RWPE2 (cell line): Measurements from ENCODE around the gene TNFRSF1A.

Experiments used
- ATAC-seq: fragments of 200-7000 bp; cut with Tn5 transposase; 3 replicates; pipeline ENCODE4 v1.9.1; 2021; ENCODE audit warnings: low read depth
- DNase-seq: peaks from one replicate; pipeline ENCODE4 v3.0.0-alpha.2; 2020; ENCODE audit warnings: low spot score
- H3K27ac ChIP-seq: fragments of 450-650 bp; 2 replicates; pipeline ENCODE4 v1.5.1; 2017; ENCODE audit warnings: mild to moderate bottlenecking; ENCODE audit not compliant: poor library complexity, severe bottlenecking
- H3K27me3 ChIP-seq: fragments of 250-450 bp; sonication (Bioruptor Pico); 2 replicates; pipeline ENCODE4 v1.5.1; 2021; ENCODE audit warnings: mild to moderate bottlenecking, moderate library complexity; ENCODE audit not compliant: insufficient read depth, poor library complexity, severe bottlenecking
- H3K36me3 ChIP-seq: fragments of 250-450 bp; sonication (Bioruptor Pico); 2 replicates; pipeline ENCODE4 v1.5.1; 2020; ENCODE audit warnings: low read depth, mild to moderate bottlenecking, moderate library complexity
- H3K4me1 ChIP-seq: fragments of 250-450 bp; sonication (Bioruptor Pico); 2 replicates; pipeline ENCODE4 v1.5.1; 2021; ENCODE audit warnings: mild to moderate bottlenecking, moderate library complexity; ENCODE audit not compliant: insufficient read depth, poor library complexity, severe bottlenecking
- H3K4me3 ChIP-seq: fragments of 250-450 bp; sonication (Bioruptor Pico); 2 replicates; pipeline ENCODE4 v1.5.1; 2021; ENCODE audit warnings: mild to moderate bottlenecking, moderate library complexity; ENCODE audit not compliant: severe bottlenecking
- H3K9me3 ChIP-seq: fragments of 250-450 bp; sonication (Bioruptor Pico); 2 replicates; pipeline ENCODE4 v1.5.1; 2021; ENCODE audit warnings: mild to moderate bottlenecking, moderate library complexity; ENCODE audit not compliant: severe bottlenecking
- CTCF ChIP-seq: fragments of 450-650 bp; IDR thresholded peaks from one replicate; pipeline ENCODE4 v1.5.1; 2017; ENCODE audit warnings: mild to moderate bottlenecking, moderate library complexity; ENCODE audit not compliant: poor library complexity, severe bottlenecking

The TNFRSF1A gene

GRCh38 chr12:6306151-6306550 lies 35.7 kb downstream of the TNFRSF1A start:
- H3K4me1 ChIP-seq: no peaks in the 10 kb centered on the region
- TF ChIP-seq CTCF: no peak
- DNase-seq (no peak), ATAC-seq (no peak)
- H3K4me3 ChIP-seq: no peak overlapping the region
- H3K9me3 ChIP-seq: no peaks in the 10 kb centered on the region
- H3K36me3 ChIP-seq: no peaks in the 10 kb centered on the region
- no peaks in the 10 kb centered on the region for H3K27me3 ChIP-seq
- H3K27ac ChIP-seq: no peak overlapping the region

GRCh38 chr12:6303071-6303470 lies 38.8 kb downstream of the TNFRSF1A start:
- no peaks in the 10 kb centered on the region for H3K36me3 ChIP-seq
- no peaks in the 10 kb centered on the region for H3K4me1 ChIP-seq
- no peak for DNase-seq
- H3K27me3 ChIP-seq: no peaks in the 10 kb centered on the region
- no peak for ATAC-seq
- no peaks in the 10 kb centered on the region for H3K9me3 ChIP-seq
- no peak overlapping the region for H3K27ac ChIP-seq
- no peak overlapping the region for H3K4me3 ChIP-seq
- TF ChIP-seq CTCF: no peak

- no peaks in the 10 kb centered on the region for H3K27me3 ChIP-seq
- H3K4me1 ChIP-seq: peaks cover 3% of the 10 kb centered on the region
- no peaks in the 10 kb centered on the region for H3K36me3 ChIP-seq
- H3K9me3 ChIP-seq: no peaks in the 10 kb centered on the region
- H3K4me3 ChIP-seq: no peak overlapping the region
- ATAC-seq (no peak), DNase-seq (no peak)
- no peak overlapping the region for H3K27ac ChIP-seq
- no peak for TF ChIP-seq CTCF
These were observed 39.3 kb downstream of the TNFRSF1A start for GRCh38 chr12:6302621-6303020.

GRCh38 chr12:6301721-6302120 lies 40.2 kb downstream of the TNFRSF1A start:
- no peaks in the 10 kb centered on the region for H3K27me3 ChIP-seq
- no peaks in the 10 kb centered on the region for H3K36me3 ChIP-seq
- peaks cover 6% of the 10 kb centered on the region for H3K4me1 ChIP-seq
- ATAC-seq (peak; percentile 42; the same call in 1 of the 3 replicates), DNase-seq (no peak)
- H3K4me3 ChIP-seq: no peak overlapping the region
- H3K27ac ChIP-seq: no peak overlapping the region
- no peak for TF ChIP-seq CTCF
- no peaks in the 10 kb centered on the region for H3K9me3 ChIP-seq

GRCh38 chr12:6297170-6297569 lies 44.7 kb downstream of the TNFRSF1A start:
- Histone ChIP-seq H3K36me3 (no peaks in the 10 kb centered on the region), H3K27ac (no peak overlapping the region), H3K4me1 (peaks cover 45% of the 10 kb centered on the region), H3K27me3 (no peaks in the 10 kb centered on the region), H3K9me3 (no peaks in the 10 kb centered on the region), H3K4me3 (no peak overlapping the region)
- ATAC-seq (no peak), DNase-seq (no peak)
- no peak for TF ChIP-seq CTCF
